Measurements from ENCODE around the gene BICC1.

GRCh38 chr10:58823983-58824382 lies 311.3 kb downstream of the BICC1 start:
- no peak for TF ChIP-seq CTCF (conservative IDR thresholded peaks at IDR 0.05; ENCODE audit: low read depth, low read length)
- no peak for TF ChIP-seq EZH2phosphoT487 (IDR thresholded peaks at IDR 0.05; ENCODE audit: borderline replicate concordance, low read length)
- TF ChIP-seq EZH2 (IDR thresholded peaks at IDR 0.05; ENCODE audit: low read length, unreplicated experiment): no peak

All from PC-3 (cell line).